ENCODE data around the gene MYO1D.

DNA sequence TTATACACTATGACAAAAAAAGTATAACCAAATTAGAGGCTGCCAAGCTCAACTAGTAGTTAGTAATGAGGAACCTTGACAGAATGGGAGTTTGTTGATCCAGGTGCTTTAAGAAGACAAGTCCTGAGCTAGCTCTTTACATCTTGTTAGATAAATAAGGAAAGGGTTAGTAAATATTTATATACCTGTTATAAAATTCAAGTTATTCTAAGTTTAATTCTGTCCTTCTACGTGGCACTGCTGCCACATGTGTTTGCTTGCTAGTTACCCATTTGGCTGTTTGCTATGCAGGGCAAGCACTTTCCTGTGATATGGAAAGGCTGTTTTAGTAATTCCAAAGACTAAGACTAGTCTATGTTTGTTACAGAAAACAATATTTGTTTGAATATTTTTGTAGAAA lies 180.5 kb downstream of the MYO1D start:
- TF ChIP-seq ZFP3 (CRISPR knock-in tag; IDR thresholded peaks at IDR 0.05), result no peak
- TF ChIP-seq ESRRG (CRISPR knock-in tag; IDR thresholded peaks at IDR 0.05), result no peak
- no peak for TF ChIP-seq ZNF565 (CRISPR knock-in tag; conservative IDR thresholded peaks at IDR 0.05; ENCODE audit: low read depth)
